ENCODE data around the gene TMIE. TPM values are rescaled to one million over a fixed set of nuclear protein-coding genes. Genes with fewer than 3 reads are reported as not detected.

The TMIE gene
- polyA plus RNA-seq, 2 of the 4 experiments (the other 2 are of a cell fraction), result 0.09 to 0.12 TPM

- H3K4me1 ChIP-seq, result no peaks in the 10 kb centered on the region
- ChIA-PET POLR2A (no interaction called here), CTCF (interaction anchor here (2.5 kb wide), 2 partner anchors 13 to 15 kb away, joined by 7 to 12 read pairs; no protein-coding TSS in a partner anchor)
- 92% methylated on average over 2 of the region's 2 CpGs for WGBS (ENCODE audit: missing lambda C conversion rate)
- no peak overlapping the region for H3K27ac ChIP-seq
- no peak overlapping the region for H3K4me2 ChIP-seq
- TF ChIP-seq, protein P1, sequence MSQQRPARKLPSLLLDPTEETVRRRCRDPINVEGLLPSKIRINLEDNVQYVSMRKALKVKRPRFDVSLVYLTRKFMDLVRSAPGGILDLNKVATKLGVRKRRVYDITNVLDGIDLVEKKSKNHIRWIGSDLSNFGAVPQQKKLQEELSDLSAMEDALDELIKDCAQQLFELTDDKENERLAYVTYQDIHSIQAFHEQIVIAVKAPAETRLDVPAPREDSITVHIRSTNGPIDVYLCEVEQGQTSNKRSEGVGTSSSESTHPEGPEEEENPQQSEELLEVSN (IDR thresholded peaks at IDR 0.05; ENCODE audit: borderline replicate concordance, low read depth), result no peak
- no peaks in the 10 kb centered on the region for H3K9me3 ChIP-seq
- no peak overlapping the region for H3K4me3 ChIP-seq
- DNase-seq (ENCODE audit: low read depth in 1 of 2, low spot score in 1 of 2) (no peak), ATAC-seq (no peak), FAIRE-seq (no peak)
Observed at GRCh38 chr3:46721009-46721408, 19.8 kb downstream of the TMIE start.

- POLR2A ChIA-PET, result no interaction called here
Observed at GRCh38 chr3:46722443-46722842, 21.3 kb downstream of the TMIE start.

GRCh38 chr3:46724424-46724823, 23.2 kb downstream of the TMIE start:
- no peak for TF ChIP-seq NR3C1 (IDR thresholded peaks at IDR 0.05)
- no peak for TF ChIP-seq POLR2AphosphoS2 (conservative IDR thresholded peaks at IDR 0.05; ENCODE audit: low read length)
- TF ChIP-seq CBX8 (IDR thresholded peaks at IDR 0.05), result no peak
- no peak for TF ChIP-seq PBX3 (IDR thresholded peaks at IDR 0.05)
- no peak for TF ChIP-seq KDM1A (IDR thresholded peaks at IDR 0.05; ENCODE audit: low read depth)
- no peak for TF ChIP-seq KDM5A (IDR thresholded peaks at IDR 0.05)
- no peak for TF ChIP-seq CHD4 (IDR thresholded peaks at IDR 0.05; ENCODE audit: borderline replicate concordance)
- TF ChIP-seq ZNF302 (CRISPR knock-in tag; IDR thresholded peaks at IDR 0.05), result no peak
- ChIA-PET POLR2A (no interaction called here), CTCF (interaction anchor here (1.4 kb wide), 1 partner anchor 135 kb away, joined by 3 read pairs; no protein-coding TSS in a partner anchor)
- no peak for ATAC-seq
- DNase-seq (ENCODE audit: low read depth in 1 of 2, low spot score in 1 of 2), result no peak
- no peaks in the 10 kb centered on the region for H3K9me3 ChIP-seq
- FAIRE-seq, result no peak
- H3K4me1 ChIP-seq, result no peaks in the 10 kb centered on the region
- no peak overlapping the region for H3K4me3 ChIP-seq
- WGBS (ENCODE audit: missing lambda C conversion rate), result 46% methylated on average over 4 of the region's 4 CpGs
- no peak overlapping the region for H3K27ac ChIP-seq
- no peak overlapping the region for H3K4me2 ChIP-seq

More at GRCh38 chr3:46722443-46722842, 21.3 kb downstream of the TMIE start:
- Histone ChIP-seq H3K4me1 (no peaks in the 10 kb centered on the region), H3K9me3 (no peaks in the 10 kb centered on the region), H3K4me2 (no peak overlapping the region), H3K27ac (no peak overlapping the region), H3K4me3 (no peak overlapping the region)
- DNase-seq (ENCODE audit: low read depth in 1 of 2, low spot score in 1 of 2), result no peak
- TF ChIP-seq, protein P2, sequence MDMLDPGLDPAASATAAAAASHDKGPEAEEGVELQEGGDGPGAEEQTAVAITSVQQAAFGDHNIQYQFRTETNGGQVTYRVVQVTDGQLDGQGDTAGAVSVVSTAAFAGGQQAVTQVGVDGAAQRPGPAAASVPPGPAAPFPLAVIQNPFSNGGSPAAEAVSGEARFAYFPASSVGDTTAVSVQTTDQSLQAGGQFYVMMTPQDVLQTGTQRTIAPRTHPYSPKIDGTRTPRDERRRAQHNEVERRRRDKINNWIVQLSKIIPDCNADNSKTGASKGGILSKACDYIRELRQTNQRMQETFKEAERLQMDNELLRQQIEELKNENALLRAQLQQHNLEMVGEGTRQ (IDR thresholded peaks at IDR 0.05), result no peak
- TF ChIP-seq POLR2AphosphoS2 (conservative IDR thresholded peaks at IDR 0.05; ENCODE audit: low read length), result no peak
- TF ChIP-seq, protein P3, sequence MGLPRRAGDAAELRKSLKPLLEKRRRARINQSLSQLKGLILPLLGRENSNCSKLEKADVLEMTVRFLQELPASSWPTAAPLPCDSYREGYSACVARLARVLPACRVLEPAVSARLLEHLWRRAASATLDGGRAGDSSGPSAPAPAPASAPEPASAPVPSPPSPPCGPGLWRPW (IDR thresholded peaks at IDR 0.05), result no peak
- TF ChIP-seq CEBPB (IDR thresholded peaks at IDR 0.05), result no peak
- TF ChIP-seq ZFP36 (IDR thresholded peaks at IDR 0.05; ENCODE audit: borderline replicate concordance, partially characterized antibody), result no peak
- no peak for FAIRE-seq
- WGBS (ENCODE audit: missing lambda C conversion rate), result 65% methylated on average over 5 of the region's 5 CpGs
- CTCF ChIA-PET, result no interaction called here
- ATAC-seq, result no peak

- 43% methylated on average over 6 of the region's 6 CpGs for WGBS (ENCODE audit: missing lambda C conversion rate)
- no peak overlapping the region for H3K4me3 ChIP-seq
- DNase-seq (ENCODE audit: low read depth in 1 of 2, low spot score in 1 of 2) (no peak), FAIRE-seq (no peak), ATAC-seq (no peak)
- ChIA-PET CTCF (interaction anchor here (1.4 kb wide), 1 partner anchor 134 kb away, joined by 3 read pairs; no protein-coding TSS in a partner anchor), POLR2A (no interaction called here)
- no peak overlapping the region for H3K4me2 ChIP-seq
- no peaks in the 10 kb centered on the region for H3K4me1 ChIP-seq
- TF ChIP-seq JUN (IDR thresholded peaks at IDR 0.05), result no peak
- no peak for TF ChIP-seq EP300 (IDR thresholded peaks at IDR 0.05)
- no peak for TF ChIP-seq HOXB5 (CRISPR knock-in tag; IDR thresholded peaks at IDR 0.05)
- no peak overlapping the region for H3K27ac ChIP-seq
- H3K9me3 ChIP-seq, result no peaks in the 10 kb centered on the region
Observed at GRCh38 chr3:46725621-46726314, 24.6 kb downstream of the TMIE start.
